GM06990 (cell line): ENCODE measurements around the gene TNS3.
A peak's percentile ranks its signal among the peaks of the same experiment; 100 is the strongest.

Experiments
- DNase-seq: peaks from one replicate; pipeline ENCODE4 v3.0.0-alpha.2; 2011; ENCODE audit not compliant: insufficient read length; ENCODE audit errors: extremely low read depth
- H3K27me3 ChIP-seq: replicated peaks from 2 replicates; pipeline ENCODE4 v1.6.0; 2011; ENCODE audit warnings: low read length; ENCODE audit not compliant: control insufficient read depth, insufficient read depth
- H3K36me3 ChIP-seq: 2 replicates; pipeline ENCODE4 v1.5.1; 2011; ENCODE audit warnings: low read length; ENCODE audit not compliant: control insufficient read depth, insufficient read depth
- H3K4me3 ChIP-seq: replicated peaks from 2 replicates; pipeline ENCODE4 v1.5.1; 2011; ENCODE audit warnings: low read depth, mild to moderate bottlenecking, control low read depth, low read length
- TF ChIP-seq, protein P1 (sequence below): IDR thresholded peaks from 2 replicates; pipeline ENCODE4 v1.5.1; 2011; ENCODE audit warnings: low read length, control low read depth, mild to moderate bottlenecking, inconsistent platforms; ENCODE audit not compliant: insufficient read depth, poor library complexity, severe bottlenecking

The TNS3 gene

DNA sequence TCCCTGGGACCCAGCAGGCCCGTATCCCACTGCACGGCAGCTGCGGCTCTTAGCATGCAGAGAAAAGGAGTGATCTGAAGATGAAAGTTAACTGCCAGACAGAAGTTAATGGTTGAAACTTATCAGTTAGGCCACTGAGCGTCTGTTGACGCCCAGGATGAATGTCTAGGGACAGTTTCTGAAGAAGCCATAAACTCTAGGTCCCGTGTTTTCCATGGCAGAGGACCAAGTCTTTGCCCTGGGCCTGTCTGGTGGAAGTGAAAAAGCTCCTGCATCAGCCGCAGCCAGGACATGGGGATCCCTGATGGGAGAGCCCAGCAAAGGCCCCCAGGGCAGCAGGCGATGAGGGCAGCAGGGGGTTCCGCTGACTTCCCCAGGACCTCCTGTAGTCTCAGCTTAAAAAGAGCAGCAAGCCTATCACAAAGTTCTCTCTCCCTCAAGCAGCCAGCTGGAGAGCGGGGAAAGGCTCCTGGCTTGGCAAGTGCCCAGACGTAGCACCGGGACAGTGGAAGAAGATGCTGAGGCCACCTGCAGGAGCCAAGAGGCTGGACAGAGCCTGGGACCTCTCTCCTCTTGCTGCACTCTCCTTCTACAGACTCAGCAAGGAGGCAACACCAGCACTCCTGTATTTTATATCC, 79.6 kb downstream of the TNS3 start:
- TF ChIP-seq, protein P1, sequence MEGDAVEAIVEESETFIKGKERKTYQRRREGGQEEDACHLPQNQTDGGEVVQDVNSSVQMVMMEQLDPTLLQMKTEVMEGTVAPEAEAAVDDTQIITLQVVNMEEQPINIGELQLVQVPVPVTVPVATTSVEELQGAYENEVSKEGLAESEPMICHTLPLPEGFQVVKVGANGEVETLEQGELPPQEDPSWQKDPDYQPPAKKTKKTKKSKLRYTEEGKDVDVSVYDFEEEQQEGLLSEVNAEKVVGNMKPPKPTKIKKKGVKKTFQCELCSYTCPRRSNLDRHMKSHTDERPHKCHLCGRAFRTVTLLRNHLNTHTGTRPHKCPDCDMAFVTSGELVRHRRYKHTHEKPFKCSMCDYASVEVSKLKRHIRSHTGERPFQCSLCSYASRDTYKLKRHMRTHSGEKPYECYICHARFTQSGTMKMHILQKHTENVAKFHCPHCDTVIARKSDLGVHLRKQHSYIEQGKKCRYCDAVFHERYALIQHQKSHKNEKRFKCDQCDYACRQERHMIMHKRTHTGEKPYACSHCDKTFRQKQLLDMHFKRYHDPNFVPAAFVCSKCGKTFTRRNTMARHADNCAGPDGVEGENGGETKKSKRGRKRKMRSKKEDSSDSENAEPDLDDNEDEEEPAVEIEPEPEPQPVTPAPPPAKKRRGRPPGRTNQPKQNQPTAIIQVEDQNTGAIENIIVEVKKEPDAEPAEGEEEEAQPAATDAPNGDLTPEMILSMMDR = no peak
- no peaks in the 10 kb centered on the region for H3K36me3 ChIP-seq
- H3K4me3 ChIP-seq = no peak overlapping the region

DNA sequence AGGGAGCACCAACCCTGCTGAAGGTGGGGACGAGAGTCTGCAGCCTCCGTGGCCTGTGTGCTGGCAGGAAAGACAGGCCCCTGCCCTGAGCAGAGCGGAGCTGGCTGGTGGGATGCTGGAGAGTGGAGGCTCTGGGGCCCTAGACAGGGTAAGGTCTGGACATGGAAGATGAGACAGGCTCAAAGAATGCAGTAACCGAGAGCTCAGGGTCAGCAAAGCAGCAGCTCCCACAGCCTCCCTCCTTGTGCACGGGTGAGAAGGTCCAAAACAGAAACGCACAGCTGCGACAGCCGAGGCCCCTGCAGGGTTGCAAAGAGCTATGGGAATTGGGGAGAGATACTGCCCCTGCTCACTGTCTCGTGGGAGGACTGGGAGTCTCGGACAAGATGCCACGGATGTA, 80.5 kb downstream of the TNS3 start:
- Histone ChIP-seq H3K4me3 (no peak overlapping the region), H3K36me3 (no peaks in the 10 kb centered on the region), H3K27me3 (no peaks in the 10 kb centered on the region; the same call in 1 of the 2 replicates)
- DNase-seq = no peak
- TF ChIP-seq, protein P1 = no peak

More for the DNA sequence above, 79.6 kb downstream of the TNS3 start:
- no peaks in the 10 kb centered on the region; the same call in 1 of the 2 replicates for H3K27me3 ChIP-seq
- DNase-seq = no peak

DNA sequence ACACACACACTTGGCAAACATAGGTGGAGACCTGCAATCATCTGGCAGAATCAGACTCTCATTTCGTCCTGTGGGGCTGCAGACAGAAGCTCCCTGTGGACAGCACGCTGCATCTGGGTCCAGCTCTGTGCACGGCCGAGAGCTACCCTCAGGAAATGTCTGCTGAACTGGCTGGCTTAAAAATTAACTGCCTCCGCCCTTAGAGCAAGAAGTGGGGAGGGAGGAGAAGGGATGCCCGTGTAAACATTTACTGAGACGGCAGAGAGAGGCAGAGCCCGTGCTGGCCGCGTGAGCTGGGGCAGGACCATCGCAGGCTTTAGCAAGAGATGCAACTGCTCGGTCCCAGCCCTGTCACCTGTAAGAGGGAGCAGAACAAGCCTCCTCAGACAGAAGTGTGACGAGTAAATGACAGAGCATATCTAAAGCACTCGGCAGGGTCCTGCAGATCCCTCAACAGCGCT, 81.8 kb downstream of the TNS3 start:
- Histone ChIP-seq H3K4me3 (no peak overlapping the region), H3K27me3 (no peaks in the 10 kb centered on the region; the same call in 1 of the 2 replicates), H3K36me3 (no peaks in the 10 kb centered on the region)
- DNase-seq = no peak
- TF ChIP-seq, protein P1 = no peak

DNA sequence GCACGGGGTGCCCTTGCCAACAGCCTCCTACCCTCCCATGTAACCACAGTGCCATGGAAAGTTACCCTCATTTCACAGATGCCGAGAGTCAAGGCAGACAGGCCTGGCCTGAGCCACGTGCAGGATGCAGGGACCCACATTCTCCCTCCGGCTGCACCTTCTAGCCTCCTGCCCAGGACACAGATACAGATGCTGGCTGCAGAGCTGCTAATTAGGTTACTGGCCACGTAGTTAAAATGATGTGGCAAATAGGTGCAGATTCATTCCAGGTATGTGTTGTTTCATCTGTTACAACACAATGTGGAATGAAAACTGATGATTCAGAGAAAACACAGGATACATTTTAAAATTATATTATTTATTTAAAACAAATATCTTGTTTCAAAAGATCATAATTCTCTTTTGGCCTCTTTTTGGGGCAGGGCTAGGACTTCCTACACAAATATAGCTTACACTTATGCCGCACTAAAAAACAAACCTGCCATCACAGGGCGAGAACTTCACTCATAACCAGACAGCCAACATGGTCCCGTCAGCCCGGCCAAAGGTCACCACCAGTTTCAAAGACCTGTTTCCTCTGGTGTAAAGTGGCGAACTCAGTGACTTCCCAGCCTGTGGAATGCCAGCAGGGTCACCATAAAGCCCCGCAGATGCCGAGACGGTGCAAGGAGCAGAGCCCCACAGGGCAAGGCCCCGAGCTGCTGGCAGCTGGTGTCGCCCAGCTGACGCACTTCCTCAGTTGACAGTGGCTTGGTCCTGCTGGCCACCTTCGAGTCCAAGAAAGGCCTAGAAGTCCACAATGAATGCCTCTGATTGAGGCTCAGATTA, 83.5 kb downstream of the TNS3 start:
- no peaks in the 10 kb centered on the region; the same call in 1 of the 2 replicates for H3K27me3 ChIP-seq
- TF ChIP-seq, protein P1 = no peak
- H3K36me3 ChIP-seq = no peaks in the 10 kb centered on the region
- no peak overlapping the region for H3K4me3 ChIP-seq
- DNase-seq = no peak

DNA sequence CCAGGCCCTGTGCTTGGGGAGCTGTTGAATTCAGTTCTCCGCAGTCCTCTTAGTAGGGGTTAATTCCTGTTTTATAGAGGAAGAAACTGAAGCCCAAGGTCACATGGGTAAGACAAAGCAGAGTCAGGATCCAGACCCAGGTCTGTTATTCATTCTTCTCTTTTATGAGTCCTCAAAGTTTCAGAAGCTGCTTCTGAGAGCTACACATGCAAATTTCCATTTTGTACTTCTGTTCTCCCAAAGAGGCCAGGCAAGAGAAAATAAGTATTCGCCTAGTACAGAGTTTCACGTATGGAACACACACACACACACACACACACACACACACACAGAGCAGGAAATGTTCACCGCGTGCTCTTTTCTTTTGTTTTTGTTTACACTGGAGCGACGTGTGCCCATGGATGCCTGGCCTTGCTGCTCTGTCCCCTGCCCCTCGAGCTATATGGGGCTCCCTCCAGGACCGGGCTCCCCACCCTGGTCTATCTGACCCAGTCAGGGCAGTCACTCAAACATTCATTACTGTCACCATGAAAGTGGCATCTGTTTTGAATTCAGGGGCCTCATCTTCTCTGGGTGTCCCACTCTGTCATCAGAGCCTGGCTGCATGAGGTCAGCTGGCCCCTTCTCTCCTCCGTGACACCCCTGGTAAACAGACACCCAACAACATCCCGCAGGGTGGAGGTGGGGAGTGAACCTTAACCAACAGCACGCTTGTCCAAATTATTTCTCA, 84.4 kb downstream of the TNS3 start:
- no peaks in the 10 kb centered on the region for H3K36me3 ChIP-seq
- TF ChIP-seq, protein P1 = no peak
- no peak overlapping the region for H3K4me3 ChIP-seq
- DNase-seq = peak; percentile 60
- H3K27me3 ChIP-seq = no peaks in the 10 kb centered on the region
